ENCODE measurements around the gene GPR107. TPM values are rescaled to one million over a fixed set of nuclear protein-coding genes. Genes with fewer than 3 reads are reported as not detected.

Gene GPR107
- total and polyA plus RNA-seq, 3 experiments from 2014 or later = 4.2 to 21.4 (median 21.3) TPM

- no peak for DNase-seq
- CTCF ChIA-PET = no interaction called here
These were observed 93.5 kb downstream of the GPR107 start for GRCh38 chr9:130147198-130147597.

GRCh38 chr9:130147910-130148309, 94.2 kb downstream of the GPR107 start:
- Mint-ChIP-seq H3K9me3 (no peaks in the 10 kb centered on the region), H3K4me3 (no peak overlapping the region), H3K36me3 (no peaks in the 10 kb centered on the region), H3K27me3 (peaks cover 15 to 40% of the 10 kb centered on the region in 2 donors), H3K4me1 (peaks cover 8 to 15% (median 12%) of the 10 kb centered on the region in 3 donors), H3K27ac (no peak overlapping the region)
- no peak for DNase-seq
- Histone ChIP-seq H3K4me3 (ENCODE audit: low read length) (no peak overlapping the region), H3K27me3 (ENCODE audit: insufficient read depth, low read length, poor library complexity, severe bottlenecking) (peaks cover 8% of the 10 kb centered on the region), H3K4me1 (ENCODE audit: insufficient read depth, low read length) (peaks cover 8% of the 10 kb centered on the region), H3K36me3 (ENCODE audit: insufficient read depth, low read length) (no peaks in the 10 kb centered on the region), H3K27ac (ENCODE audit: low read depth, low read length) (no peak overlapping the region), H3K9me3 (ENCODE audit: low read length) (no peaks in the 10 kb centered on the region)
- CTCF ChIA-PET = no interaction called here
- POLR2A ChIA-PET = no interaction called here

More at GRCh38 chr9:130147198-130147597, 93.5 kb downstream of the GPR107 start:
- Histone ChIP-seq H3K9me3 (ENCODE audit: low read length) (no peaks in the 10 kb centered on the region), H3K4me1 (ENCODE audit: insufficient read depth, low read length) (peaks cover 8% of the 10 kb centered on the region), H3K4me3 (ENCODE audit: low read length) (no peak overlapping the region), H3K36me3 (ENCODE audit: insufficient read depth, low read length) (no peaks in the 10 kb centered on the region), H3K27me3 (ENCODE audit: insufficient read depth, low read length, poor library complexity, severe bottlenecking) (peaks cover 8% of the 10 kb centered on the region), H3K27ac (ENCODE audit: low read depth, low read length) (no peak overlapping the region)
- Mint-ChIP-seq H3K4me1 (peaks cover 8 to 15% (median 12%) of the 10 kb centered on the region in 3 donors), H3K36me3 (no peaks in the 10 kb centered on the region), H3K27ac (peak overlapping the region in 1 of 8 donors; percentile 22), H3K9me3 (no peaks in the 10 kb centered on the region), H3K27me3 (peaks cover 15 to 40% of the 10 kb centered on the region in 2 donors), H3K4me3 (no peak overlapping the region)
- POLR2A ChIA-PET = no interaction called here

- Mint-ChIP-seq H3K27me3 (peaks cover 11 to 33% of the 10 kb centered on the region in 2 donors), H3K27ac (no peak overlapping the region), H3K36me3 (no peaks in the 10 kb centered on the region), H3K4me1 (peaks cover 2 to 8% (median 5%) of the 10 kb centered on the region in 3 donors), H3K4me3 (no peak overlapping the region), H3K9me3 (no peaks in the 10 kb centered on the region)
- Histone ChIP-seq H3K4me3 (ENCODE audit: low read length) (no peak overlapping the region), H3K36me3 (ENCODE audit: insufficient read depth, low read length) (no peaks in the 10 kb centered on the region), H3K27me3 (ENCODE audit: insufficient read depth, low read length, poor library complexity, severe bottlenecking) (no peaks in the 10 kb centered on the region), H3K4me1 (ENCODE audit: insufficient read depth, low read length) (peaks cover 1% of the 10 kb centered on the region), H3K9me3 (ENCODE audit: low read length) (no peaks in the 10 kb centered on the region), H3K27ac (ENCODE audit: low read depth, low read length) (no peak overlapping the region)
- ChIA-PET CTCF (no interaction called here), POLR2A (no interaction called here)
- DNase-seq = no peak
These were observed 95.3 kb downstream of the GPR107 start for GRCh38 chr9:130149031-130149430.

GRCh38 chr9:130149654-130150286, 96.1 kb downstream of the GPR107 start:
- Mint-ChIP-seq H3K27ac (peak overlapping the region in 1 of 8 donors; percentile 17), H3K36me3 (no peaks in the 10 kb centered on the region), H3K4me1 (peaks cover 0 to 3% (median 1%) of the 10 kb centered on the region in 3 donors), H3K4me3 (no peak overlapping the region), H3K9me3 (no peaks in the 10 kb centered on the region), H3K27me3 (peaks cover 8 to 29% of the 10 kb centered on the region in 2 donors)
- no peaks in the 10 kb centered on the region for H3K36me3 ChIP-seq (ENCODE audit: insufficient read depth, low read length)
- DNase-seq = no peak
- ChIA-PET POLR2A (no interaction called here), CTCF (no interaction called here)
- no peaks in the 10 kb centered on the region for H3K27me3 ChIP-seq (ENCODE audit: insufficient read depth, low read length, poor library complexity, severe bottlenecking)
- H3K9me3 ChIP-seq (ENCODE audit: low read length) = no peaks in the 10 kb centered on the region
- H3K4me1 ChIP-seq (ENCODE audit: insufficient read depth, low read length) = no peaks in the 10 kb centered on the region
- H3K27ac ChIP-seq (ENCODE audit: low read depth, low read length) = no peak overlapping the region
- H3K4me3 ChIP-seq (ENCODE audit: low read length) = no peak overlapping the region

- no peaks in the 10 kb centered on the region for H3K9me3 ChIP-seq (ENCODE audit: low read length)
- H3K4me3 Mint-ChIP-seq = no peak overlapping the region
- peak overlapping the region in 1 of 8 donors; percentile 77 for H3K27ac Mint-ChIP-seq
- CTCF ChIA-PET = no interaction called here
- no peaks in the 10 kb centered on the region for H3K36me3 ChIP-seq (ENCODE audit: insufficient read depth, low read length)
- H3K4me3 ChIP-seq (ENCODE audit: low read length) = no peak overlapping the region
- no peak for DNase-seq
- no peaks in the 10 kb centered on the region for H3K27me3 ChIP-seq (ENCODE audit: insufficient read depth, low read length, poor library complexity, severe bottlenecking)
- H3K27me3 Mint-ChIP-seq = peaks cover 0 to 20% of the 10 kb centered on the region in 2 donors
- no peak overlapping the region for H3K27ac ChIP-seq (ENCODE audit: low read depth, low read length)
- no peaks in the 10 kb centered on the region for H3K4me1 ChIP-seq (ENCODE audit: insufficient read depth, low read length)
- no peaks in the 10 kb centered on the region for H3K36me3 Mint-ChIP-seq
- POLR2A ChIA-PET = no interaction called here
- no peaks in the 10 kb centered on the region for H3K9me3 Mint-ChIP-seq
- H3K4me1 Mint-ChIP-seq = no peaks in the 10 kb centered on the region
These were observed 97.2 kb downstream of the GPR107 start for GRCh38 chr9:130150779-130151382.

- H3K9me3 Mint-ChIP-seq = no peaks in the 10 kb centered on the region
- POLR2A ChIA-PET = no interaction called here
- no peaks in the 10 kb centered on the region for H3K36me3 Mint-ChIP-seq
These were observed 101.1 kb downstream of the GPR107 start for GRCh38 chr9:130154816-130155215.

GRCh38 chr9:130155647-130156046, 101.9 kb downstream of the GPR107 start:
- Histone ChIP-seq H3K4me1 (ENCODE audit: insufficient read depth, low read length) (no peaks in the 10 kb centered on the region), H3K27ac (ENCODE audit: low read depth, low read length) (no peak overlapping the region), H3K36me3 (ENCODE audit: insufficient read depth, low read length) (no peaks in the 10 kb centered on the region), H3K27me3 (ENCODE audit: insufficient read depth, low read length, poor library complexity, severe bottlenecking) (no peaks in the 10 kb centered on the region), H3K4me3 (ENCODE audit: low read length) (no peak overlapping the region), H3K9me3 (ENCODE audit: low read length) (no peaks in the 10 kb centered on the region)
- Mint-ChIP-seq H3K36me3 (no peaks in the 10 kb centered on the region), H3K4me3 (no peak overlapping the region), H3K27ac (no peak overlapping the region), H3K4me1 (no peaks in the 10 kb centered on the region), H3K27me3 (peaks cover 0 to 1% of the 10 kb centered on the region in 2 donors), H3K9me3 (no peaks in the 10 kb centered on the region)
- POLR2A ChIA-PET = no interaction called here
- DNase-seq = no peak
- CTCF ChIA-PET = no interaction called here

More at GRCh38 chr9:130154816-130155215, 101.1 kb downstream of the GPR107 start:
- Mint-ChIP-seq H3K4me3 (no peak overlapping the region), H3K4me1 (no peaks in the 10 kb centered on the region), H3K27ac (no peak overlapping the region), H3K27me3 (peaks cover 0 to 1% of the 10 kb centered on the region in 2 donors)
- Histone ChIP-seq H3K9me3 (ENCODE audit: low read length) (no peaks in the 10 kb centered on the region), H3K4me3 (ENCODE audit: low read length) (no peak overlapping the region), H3K4me1 (ENCODE audit: insufficient read depth, low read length) (no peaks in the 10 kb centered on the region), H3K27me3 (ENCODE audit: insufficient read depth, low read length, poor library complexity, severe bottlenecking) (no peaks in the 10 kb centered on the region), H3K36me3 (ENCODE audit: insufficient read depth, low read length) (no peaks in the 10 kb centered on the region), H3K27ac (ENCODE audit: low read depth, low read length) (no peak overlapping the region)
- CTCF ChIA-PET = interaction anchor here (0.7 kb wide), 1 partner anchor 365 kb away, joined by 3 read pairs; no protein-coding TSS in a partner anchor
- no peak for DNase-seq

GRCh38 chr9:130156672-130157071, 103.0 kb downstream of the GPR107 start:
- no peak overlapping the region for H3K4me3 ChIP-seq (ENCODE audit: low read length)
- Mint-ChIP-seq H3K4me3 (no peak overlapping the region), H3K27ac (no peak overlapping the region), H3K9me3 (no peaks in the 10 kb centered on the region), H3K27me3 (peaks cover 0 to 1% of the 10 kb centered on the region in 2 donors), H3K36me3 (no peaks in the 10 kb centered on the region), H3K4me1 (no peaks in the 10 kb centered on the region)
- CTCF ChIA-PET = no interaction called here
- H3K27me3 ChIP-seq (ENCODE audit: insufficient read depth, low read length, poor library complexity, severe bottlenecking) = no peaks in the 10 kb centered on the region
- no peak overlapping the region for H3K27ac ChIP-seq (ENCODE audit: low read depth, low read length)
- POLR2A ChIA-PET = no interaction called here
- no peak for DNase-seq
- no peaks in the 10 kb centered on the region for H3K9me3 ChIP-seq (ENCODE audit: low read length)
- H3K36me3 ChIP-seq (ENCODE audit: insufficient read depth, low read length) = no peaks in the 10 kb centered on the region
- no peaks in the 10 kb centered on the region for H3K4me1 ChIP-seq (ENCODE audit: insufficient read depth, low read length)

Data from CD8-positive, alpha-beta memory T cell (primary cell).